ENCODE results near the gene MC4R.
"Not testable (repeated sequence)": the region's sequence is repeated elsewhere in the genome, so short reads cannot be mapped to it uniquely, and the experiment has no call there.

The MC4R gene

DNA sequence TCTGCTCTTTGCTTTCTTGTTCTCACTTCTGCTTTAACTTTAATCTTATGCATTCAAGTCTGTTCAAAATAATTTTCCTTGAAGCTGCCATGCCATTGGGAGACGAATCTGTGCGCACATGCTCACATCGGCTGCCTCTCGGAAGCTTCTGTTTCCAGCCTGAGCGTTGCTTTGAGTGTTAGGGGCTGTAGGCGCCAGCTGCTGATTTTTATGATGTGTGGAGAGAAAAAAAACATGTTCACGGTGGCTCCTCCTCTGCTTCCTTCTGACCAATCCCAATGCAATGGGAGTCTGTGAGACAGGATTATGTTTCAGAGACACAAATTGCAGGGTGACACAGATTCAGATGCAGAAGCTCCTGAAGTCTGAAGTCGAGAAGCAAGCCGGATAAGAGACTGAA, at the start of gene MC4R:
TSS of gene MC4R (minus strand) at position 180 of the 400 bp plus-strand sequence. CDS start 426 bp downstream, outside the sequence.
- no peak for DNase-seq

DNA sequence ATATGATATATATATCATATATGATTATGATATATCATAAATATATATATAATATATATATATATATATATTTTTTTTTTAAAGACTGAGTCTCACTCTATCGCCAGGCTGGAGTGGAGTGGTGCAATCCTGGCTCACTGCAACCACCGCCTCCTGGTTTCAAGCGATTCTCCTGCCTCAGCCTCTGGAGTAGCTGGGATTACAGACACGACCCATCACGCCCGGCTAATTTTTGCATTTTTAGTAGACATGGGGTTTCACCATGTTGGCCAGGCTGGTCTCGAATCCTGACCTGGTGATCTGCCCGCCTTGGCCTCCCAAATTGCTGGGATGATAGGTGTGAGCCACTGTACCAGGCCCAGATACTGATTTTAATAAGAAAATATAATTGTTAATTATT, 49.7 kb upstream of the MC4R start:
- DNase-seq, result not testable (repeated sequence)

DNA sequence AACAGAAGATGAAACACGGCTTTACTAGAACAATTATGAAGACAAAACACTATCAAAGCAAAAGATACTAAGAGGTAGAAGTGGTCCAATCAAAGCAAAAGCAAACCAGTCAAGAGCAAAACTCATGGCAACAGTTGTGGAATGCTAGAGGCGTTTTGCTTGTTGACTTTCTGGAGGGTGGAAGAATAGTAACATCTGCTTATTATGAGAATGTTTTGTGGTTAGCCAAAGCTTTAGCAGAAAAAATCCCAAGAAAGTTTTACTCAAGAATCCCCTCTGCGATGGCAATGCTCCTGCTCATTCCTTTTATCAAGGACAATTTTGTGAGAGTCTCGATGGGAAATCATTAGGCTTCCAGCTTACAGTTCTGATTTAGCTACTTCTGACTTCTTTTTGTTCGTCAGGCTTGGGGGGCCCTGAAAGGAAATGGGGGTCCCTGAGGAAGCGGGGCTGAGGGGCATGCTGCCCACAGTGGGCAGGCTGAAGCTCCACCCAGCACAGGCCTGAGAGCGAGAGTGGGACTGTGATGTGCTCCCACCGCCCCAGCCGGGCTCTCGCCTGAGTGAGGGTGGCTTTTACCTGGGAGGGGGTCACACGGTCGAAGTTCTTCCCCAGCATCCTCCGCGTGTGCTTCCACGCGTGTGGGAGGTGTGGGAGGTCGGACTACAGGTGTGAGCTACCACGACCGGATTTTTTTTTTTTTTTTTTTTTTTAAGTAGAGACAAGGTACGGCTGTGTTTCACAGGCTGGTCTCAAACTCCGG, 49.0 kb upstream of the MC4R start:
- DNase-seq, result no peak

DNA sequence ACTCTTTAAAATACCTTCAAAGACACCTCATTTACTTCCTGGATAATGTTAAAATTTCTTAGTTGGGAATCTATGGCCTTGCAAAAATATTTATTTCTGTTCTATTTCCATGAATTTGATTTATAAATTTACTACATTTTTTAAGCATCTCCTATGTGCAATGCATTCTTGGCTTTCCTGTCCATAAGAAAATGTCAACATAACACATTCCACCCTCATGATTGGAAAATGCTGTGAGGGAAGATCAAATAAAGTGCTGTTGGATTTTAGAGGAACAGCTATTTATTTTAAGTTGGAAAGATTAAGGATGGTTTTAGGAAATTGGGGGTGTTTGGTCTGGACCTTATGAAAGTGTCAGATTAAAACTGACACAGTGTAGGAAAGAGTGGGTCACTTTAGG, 45.4 kb upstream of the MC4R start:
- no peak for DNase-seq

DNA sequence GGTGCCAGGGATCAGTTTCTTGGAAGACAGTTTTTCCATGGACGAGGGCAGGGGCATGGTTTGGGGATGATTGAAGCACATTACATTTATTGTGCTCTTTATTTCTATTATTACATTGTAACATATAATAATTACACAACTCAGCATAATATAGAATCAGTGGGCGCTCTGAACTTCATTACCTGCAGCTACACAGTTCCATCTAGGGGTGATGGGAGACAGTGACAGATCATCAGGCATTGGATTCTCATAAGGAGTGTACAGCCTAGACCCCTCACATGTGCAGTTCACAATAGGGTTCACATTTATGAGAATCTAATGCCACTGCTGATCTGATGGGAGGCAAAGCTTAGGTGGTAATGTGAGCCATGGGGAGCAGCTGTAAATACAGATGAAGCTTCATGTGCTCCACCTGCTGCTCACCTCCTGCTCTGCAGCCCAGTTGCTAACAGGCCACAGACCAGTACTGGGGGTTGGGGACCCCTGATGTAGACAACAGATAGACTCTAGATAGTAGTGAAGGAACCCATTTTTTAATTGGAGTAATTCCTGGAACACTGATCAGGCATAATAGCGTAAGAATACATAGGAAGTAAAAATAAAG, 41.5 kb upstream of the MC4R start:
- no peak for DNase-seq

DNA sequence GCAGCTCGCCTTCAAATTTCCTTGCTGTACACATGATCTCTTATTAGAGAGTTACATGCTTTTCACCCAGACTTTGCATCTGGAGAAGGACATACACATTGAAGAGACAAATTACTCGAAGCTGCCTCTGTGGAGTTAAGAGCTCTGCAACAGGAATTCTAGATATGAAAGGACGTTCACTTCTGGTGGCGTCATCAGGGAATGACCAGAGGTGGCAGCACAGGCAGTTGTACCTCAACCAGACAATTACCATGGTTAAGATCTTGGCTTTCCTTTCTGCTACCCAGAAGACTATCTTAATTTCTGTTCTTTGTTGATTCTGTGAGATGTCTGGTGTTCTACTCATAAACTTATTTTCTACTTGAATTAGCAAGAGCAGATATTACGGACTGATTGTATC, 39.1 kb upstream of the MC4R start:
- DNase-seq, result no peak

DNA sequence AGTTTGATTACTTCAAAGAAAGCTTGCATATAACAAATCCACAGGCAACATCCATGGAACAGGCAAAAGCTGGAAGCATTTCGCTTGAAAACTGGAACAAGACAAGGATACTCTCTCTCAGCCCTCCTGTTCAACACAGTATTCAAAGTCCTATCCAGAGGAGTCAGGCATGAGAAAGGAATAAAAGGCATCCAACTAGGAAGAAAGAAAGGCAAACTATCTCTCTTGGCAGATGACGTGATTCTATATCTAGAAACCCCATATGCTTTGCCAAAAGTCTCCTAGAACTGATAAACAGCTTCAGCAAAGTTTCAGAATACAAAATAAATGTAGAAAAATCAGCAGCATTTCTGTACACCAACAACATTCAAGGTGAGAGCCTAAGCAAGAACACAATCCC, 34.1 kb upstream of the MC4R start:
- DNase-seq, result no peak

DNA sequence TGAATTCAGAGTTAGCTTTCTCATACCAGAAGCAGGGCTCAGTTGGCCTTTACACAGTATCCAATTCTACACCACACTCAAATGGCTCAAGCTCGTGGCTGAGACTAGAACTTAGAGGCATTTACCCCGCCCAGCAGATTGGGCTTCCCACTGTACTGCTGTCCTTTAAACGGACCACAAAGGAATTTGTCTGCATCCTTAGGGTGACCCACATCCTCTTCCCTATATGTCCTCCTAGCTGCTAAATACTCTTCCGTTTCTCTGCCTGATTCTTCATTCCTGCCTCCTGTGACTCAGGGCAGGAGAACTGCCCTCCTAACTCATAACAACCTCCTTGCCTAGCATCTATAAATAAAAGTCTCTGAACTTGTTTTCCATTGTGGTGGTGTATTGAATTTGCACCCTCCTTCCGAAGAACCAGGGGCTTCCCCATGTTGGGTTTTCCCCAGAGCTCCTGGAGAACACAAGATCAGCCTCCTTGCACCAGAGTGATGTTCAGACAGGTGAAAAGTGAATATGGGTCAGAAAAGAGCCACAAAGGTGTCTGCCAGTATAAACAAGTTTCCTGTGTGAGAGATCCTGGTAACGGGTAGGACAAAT, 32.0 kb upstream of the MC4R start:
- no peak for DNase-seq

DNA sequence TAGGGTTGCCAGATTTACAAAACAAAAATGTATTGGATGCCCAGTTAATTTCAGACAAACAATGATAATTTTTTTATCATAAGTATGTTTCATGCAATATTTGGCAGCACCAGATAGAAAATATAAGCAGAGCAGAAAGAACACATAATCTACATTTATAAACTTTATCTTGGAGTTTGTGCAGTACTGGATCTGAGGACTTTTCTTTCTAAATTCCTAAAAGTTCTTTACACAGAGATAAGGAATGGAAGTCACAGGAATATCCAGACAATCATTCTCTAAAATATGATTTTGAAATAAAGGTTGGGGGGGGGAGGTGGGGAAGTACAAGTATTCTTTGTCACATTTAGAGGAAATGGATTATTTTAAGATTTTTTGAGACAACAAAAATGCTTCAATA, 28.8 kb upstream of the MC4R start:
- DNase-seq, result no peak

DNA sequence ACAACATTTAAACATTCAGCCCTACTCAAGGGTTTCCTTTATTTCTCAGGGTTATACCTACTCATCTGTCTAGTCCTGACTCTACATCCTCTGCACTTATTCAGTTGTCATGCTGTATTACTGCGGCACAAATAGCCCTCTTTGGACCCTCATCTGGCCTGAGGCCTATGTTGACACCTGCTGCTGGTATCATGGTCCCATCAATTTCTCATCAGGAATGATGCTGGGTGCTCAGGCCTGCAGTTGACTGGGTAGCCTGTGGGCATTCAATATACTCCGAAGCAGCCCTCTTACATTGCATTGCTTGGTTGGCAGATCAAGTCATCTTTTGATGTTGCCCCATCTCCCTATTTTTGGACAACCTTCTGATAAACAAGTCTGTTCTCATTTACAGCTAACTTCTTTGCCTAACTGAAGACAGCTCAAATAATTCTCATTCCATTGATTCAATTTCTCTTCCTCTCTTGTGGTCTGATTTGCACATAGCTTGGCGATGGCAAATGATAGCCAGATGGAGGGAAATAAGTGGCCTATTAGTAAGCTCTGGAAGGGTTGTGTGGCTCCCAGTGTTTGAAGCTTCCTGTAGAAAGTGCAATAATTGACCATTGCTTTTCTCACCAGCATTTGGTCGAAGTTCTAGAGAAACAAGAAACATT, 19.1 kb upstream of the MC4R start:
- DNase-seq, result no peak

DNA sequence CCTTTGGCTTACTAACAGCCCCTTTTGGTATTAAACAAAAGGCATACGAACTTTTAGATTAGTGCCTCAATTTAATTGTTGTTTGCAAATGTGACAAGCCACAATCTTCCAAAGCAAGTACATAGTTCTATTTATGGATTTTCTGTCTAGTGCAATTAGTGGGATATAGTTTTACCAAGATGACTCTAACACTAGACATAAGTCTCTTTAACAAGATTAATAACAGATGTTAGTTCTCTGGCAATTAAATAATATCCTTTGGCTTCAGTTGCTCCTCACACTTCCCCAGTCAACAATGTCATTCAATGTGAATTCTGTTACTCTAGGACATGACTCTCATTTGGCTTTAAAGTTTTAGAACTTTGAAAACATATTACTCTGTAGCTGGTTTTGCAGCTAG, 16.7 kb upstream of the MC4R start:
- no peak for DNase-seq

DNA sequence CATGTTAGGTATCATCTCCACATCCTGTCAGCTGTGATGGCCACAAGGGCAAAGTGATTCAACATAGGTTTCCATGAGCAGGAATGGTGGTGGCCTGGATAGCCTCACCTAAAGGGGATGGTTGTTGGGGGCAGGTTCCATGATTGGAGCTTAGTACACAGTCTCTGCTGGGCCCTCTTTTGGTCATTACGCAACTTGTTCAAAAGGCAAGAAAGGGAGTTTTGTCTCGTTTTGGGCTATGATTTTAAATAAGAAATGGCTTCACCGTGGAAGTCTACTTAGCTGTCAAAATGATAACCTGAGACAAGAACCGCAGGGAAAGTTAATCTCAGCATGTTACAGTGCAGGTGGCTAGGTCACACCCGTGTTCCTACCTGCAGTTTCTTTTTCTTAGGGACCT, 13.1 kb upstream of the MC4R start:
- no peak for DNase-seq

DNA sequence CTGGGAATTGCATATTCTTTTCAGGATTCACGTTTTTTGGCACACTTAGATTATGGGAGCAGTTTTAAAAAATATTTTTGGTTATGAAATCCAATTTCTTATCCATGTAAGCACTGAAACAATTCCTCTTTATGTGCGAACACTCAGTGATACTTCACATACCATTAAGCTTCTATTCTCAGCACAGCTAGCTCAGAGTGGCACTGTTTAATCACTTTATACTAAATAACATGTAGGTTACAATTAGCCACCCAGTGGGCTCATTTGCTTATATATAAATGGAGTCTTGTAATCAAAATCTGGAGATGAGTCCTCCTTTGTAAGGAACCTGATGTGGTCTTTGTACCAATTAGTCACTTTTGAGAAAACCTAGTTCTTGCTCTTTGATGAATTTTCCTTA, 11.3 kb upstream of the MC4R start:
- no peak for DNase-seq

DNA sequence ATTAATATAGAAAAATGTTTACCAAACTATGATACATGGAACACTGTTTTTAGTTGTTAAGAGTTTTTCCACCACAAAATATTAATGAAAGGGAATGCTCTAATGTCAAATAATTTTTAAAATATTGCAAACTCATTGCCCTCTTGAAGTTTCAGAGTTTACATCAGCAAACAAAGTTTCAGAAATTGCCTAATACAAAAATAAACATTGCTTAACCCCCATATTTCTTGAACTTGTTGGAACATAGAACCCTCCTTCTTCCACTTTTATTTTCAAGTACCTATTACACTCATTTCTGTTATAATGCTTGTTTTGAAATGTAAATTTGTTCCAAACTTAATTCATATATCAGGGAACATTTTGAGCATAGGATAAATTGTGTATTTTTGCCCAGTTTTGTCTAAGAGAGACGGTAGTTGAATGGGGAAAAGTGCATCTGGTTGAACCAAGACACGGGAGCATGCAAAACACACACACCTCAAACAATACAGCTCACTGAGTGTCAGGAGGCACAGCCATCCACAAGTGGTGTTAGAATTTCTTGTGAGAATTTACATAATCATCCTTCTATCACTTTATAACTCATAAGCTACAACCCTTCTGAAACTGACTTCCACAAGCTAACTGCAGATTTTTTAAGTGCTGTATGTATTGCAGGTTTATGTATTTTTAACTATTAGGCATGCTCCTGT, 5.3 kb upstream of the MC4R start:
- no peak for DNase-seq

DNA sequence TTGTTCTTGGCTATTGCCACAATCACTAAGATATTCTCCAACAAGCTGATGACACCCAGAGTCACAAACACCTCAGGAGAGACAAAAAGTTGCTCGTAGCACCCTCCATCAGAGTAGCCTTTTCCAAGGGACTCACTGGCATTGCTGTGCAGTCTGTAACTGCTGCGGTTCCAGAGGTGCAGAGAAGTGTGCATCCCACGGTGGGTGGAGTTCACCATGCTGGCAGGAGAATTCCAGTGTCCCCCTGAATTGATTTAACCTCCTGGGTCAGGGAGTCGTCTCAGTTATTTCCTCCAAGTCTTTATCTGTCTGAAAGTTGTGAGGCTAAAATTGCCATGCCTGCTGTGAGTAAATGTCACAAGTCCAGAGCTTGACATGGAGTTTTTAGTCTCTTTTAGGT, 443 bp downstream of the MC4R start:
- DNase-seq, result no peak

DNA sequence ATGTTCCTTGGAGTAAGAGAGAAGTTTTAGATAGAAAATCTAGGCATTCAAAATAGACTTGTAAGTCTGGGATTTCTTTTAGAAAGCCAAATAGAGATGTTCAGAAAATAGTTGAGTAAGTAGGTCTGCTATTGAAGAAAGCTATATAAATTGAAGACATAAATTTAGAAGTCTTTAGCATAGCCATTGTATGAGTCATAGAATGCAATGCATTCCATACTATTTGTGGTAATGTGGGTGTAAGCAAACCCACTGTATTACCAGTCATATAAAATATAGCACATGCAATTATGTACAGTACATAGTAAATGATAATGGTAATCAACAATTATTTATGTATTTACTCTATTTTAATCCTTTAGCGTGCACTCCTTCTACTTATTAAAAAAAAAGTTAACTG, 14.1 kb downstream of the MC4R start:
- DNase-seq, result no peak

DNA sequence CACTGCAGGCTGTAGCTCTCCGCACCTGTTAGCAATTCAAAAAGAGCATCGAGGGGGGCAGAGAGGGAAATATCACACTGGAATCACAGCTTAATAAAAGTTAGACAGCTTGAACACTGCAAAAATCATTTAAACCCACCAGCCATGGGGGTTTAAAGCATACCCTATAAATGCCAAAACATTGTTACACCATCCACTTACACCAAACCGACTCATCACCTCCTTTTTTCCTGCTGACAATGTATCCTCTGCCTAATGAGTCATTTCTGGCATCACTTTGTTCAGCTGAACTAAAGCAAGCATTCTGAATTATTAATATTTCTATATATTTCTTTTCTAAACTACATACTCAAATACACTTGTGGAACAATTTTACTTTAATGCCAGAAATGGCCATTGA, 21.6 kb downstream of the MC4R start:
- DNase-seq, result no peak

DNA sequence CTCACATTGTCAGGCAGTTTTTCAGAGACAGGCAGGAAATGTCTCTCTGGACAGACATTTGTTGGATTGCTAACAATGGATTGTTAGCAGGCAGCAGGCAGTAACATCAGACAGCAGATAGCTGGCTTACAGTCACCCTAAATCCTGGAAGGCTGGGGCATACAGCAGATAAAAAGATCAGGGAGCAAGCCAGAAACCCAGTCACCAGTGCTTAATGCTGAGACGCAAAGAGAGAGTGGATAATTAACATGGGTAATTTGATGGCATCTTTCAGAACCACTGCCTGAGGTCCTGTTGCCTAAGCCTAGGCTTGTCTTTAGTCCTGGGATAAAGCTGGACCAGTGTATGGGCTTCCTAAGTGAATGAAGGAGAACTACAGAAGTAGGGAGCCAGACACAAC, 22.4 kb downstream of the MC4R start:
- no peak for DNase-seq

DNA sequence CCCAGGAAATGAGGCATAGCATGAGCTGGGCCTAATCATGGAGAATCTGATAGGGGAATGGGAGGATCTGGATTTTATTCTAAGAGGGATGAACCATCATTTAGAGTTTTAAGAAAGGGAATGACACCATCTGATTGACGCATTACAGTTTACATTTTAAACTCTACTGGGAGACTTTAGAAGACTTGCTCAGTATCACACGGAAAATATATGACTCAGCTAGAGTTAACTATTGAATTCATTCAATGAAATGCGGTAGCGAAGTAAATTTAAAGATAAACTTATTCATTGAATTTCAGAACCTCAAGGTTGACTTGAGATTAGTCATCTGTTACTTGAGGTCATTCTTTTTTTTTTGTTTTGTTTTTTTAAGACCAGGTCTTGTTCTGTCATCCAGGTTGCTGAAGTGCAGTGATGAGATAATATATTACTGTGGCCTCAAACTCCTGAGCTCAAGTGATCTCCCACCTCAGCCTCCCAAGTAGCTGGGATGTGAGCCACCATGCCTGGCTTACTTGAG, 25.0 kb downstream of the MC4R start:
- DNase-seq, result no peak

DNA sequence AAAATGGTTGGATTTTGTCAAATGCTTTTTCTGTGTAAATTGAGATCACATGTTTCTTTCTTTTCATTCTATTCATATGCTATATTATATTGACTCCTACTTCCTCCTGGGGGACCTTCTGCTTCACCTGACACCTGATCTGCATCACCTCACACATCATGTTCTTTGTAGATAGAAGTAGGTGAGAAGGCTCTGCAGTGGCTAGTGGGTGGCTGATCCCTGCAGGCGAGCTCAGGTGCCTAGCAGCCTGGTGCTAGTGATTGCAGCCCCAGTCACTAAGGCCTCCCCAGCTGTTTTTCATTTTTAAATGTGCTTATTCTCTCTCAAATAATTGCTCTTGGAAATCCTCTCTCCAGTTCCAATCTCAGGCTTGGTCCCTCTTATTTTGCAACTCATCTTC, 33.6 kb downstream of the MC4R start:
- no peak for DNase-seq

DNA sequence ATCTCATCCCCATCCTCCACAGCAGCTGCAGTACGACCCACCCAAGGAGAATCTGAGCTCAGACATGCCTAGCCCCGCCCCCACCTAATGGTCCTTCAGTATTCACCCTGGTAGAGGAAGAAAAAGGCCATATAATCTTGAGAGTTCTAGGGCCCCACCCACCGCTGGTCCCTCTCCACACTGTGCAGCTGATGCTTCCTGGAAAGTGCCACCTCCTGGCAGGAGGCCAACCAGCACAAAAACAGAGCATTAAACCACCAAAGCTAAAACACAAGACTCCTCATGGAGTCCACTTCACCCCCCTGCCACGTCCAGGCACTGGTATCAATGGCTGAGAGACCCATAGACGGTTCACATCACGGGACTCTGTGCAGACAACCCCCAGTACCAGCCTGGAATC, 40.7 kb downstream of the MC4R start:
- no peak for DNase-seq

DNA sequence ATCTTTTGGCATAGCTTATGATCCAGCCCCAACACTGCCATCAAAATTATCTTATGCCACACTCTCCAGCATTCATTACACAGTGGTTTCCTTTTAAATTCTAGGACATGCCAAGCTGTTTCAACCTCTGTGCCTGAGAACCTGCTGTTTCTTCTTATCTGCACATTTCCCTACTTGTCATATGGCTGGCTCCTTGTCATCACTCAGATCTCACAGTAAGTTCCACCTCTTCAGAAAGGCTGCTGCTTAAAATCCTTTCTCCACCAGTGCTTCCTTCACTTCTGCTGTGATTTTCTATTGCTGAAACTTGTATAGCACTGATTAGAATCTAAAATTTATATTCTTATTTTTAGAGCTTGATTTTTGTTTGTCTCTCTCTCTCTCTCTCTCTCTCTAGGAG, 43.4 kb downstream of the MC4R start:
- DNase-seq, result no peak

DNA sequence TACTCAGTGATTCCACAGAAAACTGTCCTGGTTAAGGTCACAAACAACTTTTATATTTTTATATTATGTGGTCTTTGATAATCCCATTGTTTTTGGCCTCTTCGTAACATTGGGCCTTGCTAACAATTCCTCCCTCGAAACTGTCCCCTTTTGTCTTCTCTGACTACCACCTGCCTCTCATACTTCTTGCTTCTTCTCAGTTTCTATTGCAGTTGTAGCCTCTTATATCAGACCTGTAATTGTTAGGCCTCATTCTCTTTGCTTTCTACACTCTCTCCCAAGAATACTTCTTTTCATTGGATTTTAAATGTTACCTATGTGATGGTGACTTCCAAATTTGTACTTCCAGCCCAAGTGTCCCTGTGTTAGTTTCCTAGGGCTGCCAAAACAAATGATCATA, 44.7 kb downstream of the MC4R start:
- DNase-seq, result no peak
